ENCODE results near the gene TP53I13.
A peak's percentile ranks its signal among the peaks of the same experiment; 100 is the strongest.
"Not testable (repeated sequence)": the region's sequence is repeated elsewhere in the genome, so short reads cannot be mapped to it uniquely, and the experiment has no call there.

Gene TP53I13

DNA sequence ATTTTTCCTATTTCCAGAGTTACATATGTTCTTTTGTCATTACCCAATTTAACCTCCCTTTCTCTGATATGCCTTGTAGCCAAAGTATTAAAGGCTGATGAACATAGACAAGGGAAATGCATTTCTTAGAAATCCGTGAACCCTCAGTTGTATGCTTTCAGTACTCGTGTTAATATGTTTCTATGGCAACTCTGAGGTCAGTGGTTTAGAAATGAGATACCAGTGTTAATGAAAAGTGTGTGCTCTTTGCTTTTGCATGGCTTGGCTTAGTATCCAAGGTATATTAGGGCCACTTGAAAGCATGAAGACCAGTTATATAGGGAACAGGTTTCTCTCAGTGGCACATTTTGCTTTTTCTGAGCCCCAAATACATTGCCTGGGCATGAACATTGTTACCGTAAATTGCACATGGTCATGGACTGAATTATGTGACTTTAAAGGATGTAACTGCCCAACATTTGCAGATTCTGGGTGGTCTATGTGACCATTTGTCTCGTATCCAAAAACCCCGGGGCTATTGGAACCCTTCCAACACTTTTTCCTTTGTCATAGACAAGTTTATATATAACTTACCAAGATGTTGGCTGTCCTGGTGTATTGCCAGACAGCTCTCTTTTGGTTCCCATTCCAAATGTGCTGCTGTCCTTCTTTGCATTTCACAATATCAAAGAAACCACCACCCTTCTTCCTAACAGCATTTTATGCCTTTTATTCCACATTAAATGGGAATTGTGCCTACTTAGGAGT is 19.2 kb upstream of the TP53I13 start:
- no peak overlapping the region for H3K27ac ChIP-seq (ENCODE audit: low read length)
- no peaks in the 10 kb centered on the region for H3K9me3 ChIP-seq (ENCODE audit: insufficient read depth, low read length)
- H3K4me2 ChIP-seq (ENCODE audit: low read length) = no peak overlapping the region
- peaks cover 14% of the 10 kb centered on the region for H3K36me3 ChIP-seq (replicated peaks; ENCODE audit: low read depth, low read length)
- H4K20me1 ChIP-seq (ENCODE audit: insufficient read depth, low read length) = no peaks in the 10 kb centered on the region; the same call in 1 of the 2 replicates
- H2AFZ ChIP-seq (ENCODE audit: low read depth, low read length) = no peak overlapping the region
- H3K9ac ChIP-seq (ENCODE audit: low read length) = no peak overlapping the region
- no peaks in the 10 kb centered on the region for H3K79me2 ChIP-seq (ENCODE audit: low read length)
- no peaks in the 10 kb centered on the region for H3K27me3 ChIP-seq (ENCODE audit: low read depth, low read length)
- TF ChIP-seq EZH2phosphoT487 (IDR thresholded peaks at IDR 0.05; ENCODE audit: low read depth) = no peak
- TF ChIP-seq, protein P1, sequence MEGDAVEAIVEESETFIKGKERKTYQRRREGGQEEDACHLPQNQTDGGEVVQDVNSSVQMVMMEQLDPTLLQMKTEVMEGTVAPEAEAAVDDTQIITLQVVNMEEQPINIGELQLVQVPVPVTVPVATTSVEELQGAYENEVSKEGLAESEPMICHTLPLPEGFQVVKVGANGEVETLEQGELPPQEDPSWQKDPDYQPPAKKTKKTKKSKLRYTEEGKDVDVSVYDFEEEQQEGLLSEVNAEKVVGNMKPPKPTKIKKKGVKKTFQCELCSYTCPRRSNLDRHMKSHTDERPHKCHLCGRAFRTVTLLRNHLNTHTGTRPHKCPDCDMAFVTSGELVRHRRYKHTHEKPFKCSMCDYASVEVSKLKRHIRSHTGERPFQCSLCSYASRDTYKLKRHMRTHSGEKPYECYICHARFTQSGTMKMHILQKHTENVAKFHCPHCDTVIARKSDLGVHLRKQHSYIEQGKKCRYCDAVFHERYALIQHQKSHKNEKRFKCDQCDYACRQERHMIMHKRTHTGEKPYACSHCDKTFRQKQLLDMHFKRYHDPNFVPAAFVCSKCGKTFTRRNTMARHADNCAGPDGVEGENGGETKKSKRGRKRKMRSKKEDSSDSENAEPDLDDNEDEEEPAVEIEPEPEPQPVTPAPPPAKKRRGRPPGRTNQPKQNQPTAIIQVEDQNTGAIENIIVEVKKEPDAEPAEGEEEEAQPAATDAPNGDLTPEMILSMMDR (IDR thresholded peaks at IDR 0.05; ENCODE audit: low read depth, low read length) = no peak
- H3K4me3 ChIP-seq (ENCODE audit: low read length) = no peak overlapping the region
- peaks cover 6% of the 10 kb centered on the region for H3K4me1 ChIP-seq (ENCODE audit: low read length)

DNA sequence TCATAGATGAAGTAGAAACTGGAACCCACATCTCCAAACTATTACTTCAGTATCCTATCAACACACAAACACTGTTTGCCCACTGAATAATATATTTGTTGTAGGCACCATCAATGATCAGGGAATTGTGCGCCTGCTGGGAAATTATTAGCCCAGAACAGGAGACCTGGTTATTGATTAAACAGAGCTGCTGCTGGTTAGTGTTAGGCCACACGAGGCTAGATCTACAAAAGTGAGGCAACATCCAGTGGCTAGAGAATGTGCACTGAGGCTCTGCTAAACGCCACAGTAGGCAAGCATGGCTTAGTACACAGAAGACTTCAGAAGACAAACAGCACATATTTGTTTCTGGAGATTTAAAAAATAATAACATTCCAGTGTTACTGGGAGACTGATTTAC is 12.7 kb upstream of the TP53I13 start:
- TF ChIP-seq, protein P1 (IDR thresholded peaks at IDR 0.05; ENCODE audit: low read depth, low read length) = no peak
- no peak for TF ChIP-seq EZH2phosphoT487 (IDR thresholded peaks at IDR 0.05; ENCODE audit: low read depth)
- H3K9ac ChIP-seq (ENCODE audit: low read length) = no peak overlapping the region
- peaks cover 4% of the 10 kb centered on the region for H4K20me1 ChIP-seq (ENCODE audit: insufficient read depth, low read length)
- H2AFZ ChIP-seq (ENCODE audit: low read depth, low read length) = no peak overlapping the region
- no peak overlapping the region for H3K4me3 ChIP-seq (ENCODE audit: low read length)
- H3K4me2 ChIP-seq (ENCODE audit: low read length) = peak overlapping the region; percentile 48
- no peaks in the 10 kb centered on the region for H3K9me3 ChIP-seq (ENCODE audit: insufficient read depth, low read length)
- H3K36me3 ChIP-seq (replicated peaks; ENCODE audit: low read depth, low read length) = peaks cover 14% of the 10 kb centered on the region
- H3K27ac ChIP-seq (ENCODE audit: low read length) = no peak overlapping the region
- no peaks in the 10 kb centered on the region for H3K27me3 ChIP-seq (ENCODE audit: low read depth, low read length)
- peaks cover 35% of the 10 kb centered on the region for H3K4me1 ChIP-seq (ENCODE audit: low read length)
- H3K79me2 ChIP-seq (ENCODE audit: low read length) = no peaks in the 10 kb centered on the region

DNA sequence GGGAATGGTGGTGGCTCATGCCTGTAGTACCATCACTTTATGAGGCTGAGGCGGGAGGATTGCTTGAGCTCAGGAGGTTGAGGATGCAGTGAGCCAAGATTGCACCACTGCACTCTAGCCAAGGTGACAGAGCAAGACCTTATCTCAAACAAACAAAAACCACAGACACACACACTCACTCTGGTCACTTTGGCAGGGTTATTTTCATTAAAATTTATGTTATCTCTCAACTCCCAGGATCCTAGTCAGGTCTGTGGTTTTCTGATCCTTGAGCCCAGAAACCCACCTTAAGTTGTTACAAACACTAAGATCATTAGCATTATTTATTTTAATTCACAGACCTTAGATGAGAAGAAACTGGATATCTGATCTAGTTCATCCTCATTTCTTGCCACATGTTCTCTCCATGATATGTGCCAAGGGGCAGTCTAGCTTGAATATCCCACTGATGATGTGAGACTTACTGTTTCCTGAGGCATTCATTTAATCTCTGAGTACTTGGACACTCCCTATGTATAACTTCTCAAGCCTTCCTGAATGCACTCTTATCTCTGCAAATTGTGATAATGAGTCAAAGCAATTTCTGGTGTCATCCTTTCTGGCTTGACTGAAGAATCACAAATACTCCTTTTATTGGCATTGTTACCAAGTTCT is 11.3 kb upstream of the TP53I13 start:
- Histone ChIP-seq H3K36me3 (replicated peaks; ENCODE audit: low read depth, low read length) (peaks cover 13% of the 10 kb centered on the region), H3K9ac (ENCODE audit: low read length) (no peak overlapping the region), H3K4me3 (ENCODE audit: low read length) (no peak overlapping the region), H3K79me2 (ENCODE audit: low read length) (no peaks in the 10 kb centered on the region), H3K27ac (ENCODE audit: low read length) (no peak overlapping the region), H3K4me2 (ENCODE audit: low read length) (no peak overlapping the region), H3K9me3 (ENCODE audit: insufficient read depth, low read length) (no peaks in the 10 kb centered on the region), H3K4me1 (ENCODE audit: low read length) (peaks cover 42% of the 10 kb centered on the region), H2AFZ (ENCODE audit: low read depth, low read length) (no peak overlapping the region), H4K20me1 (ENCODE audit: insufficient read depth, low read length) (peaks cover 4% of the 10 kb centered on the region; the same call in 1 of the 2 replicates), H3K27me3 (ENCODE audit: low read depth, low read length) (no peaks in the 10 kb centered on the region)
- TF ChIP-seq, protein P1 (IDR thresholded peaks at IDR 0.05; ENCODE audit: low read depth, low read length) = no peak
- no peak for TF ChIP-seq EZH2phosphoT487 (IDR thresholded peaks at IDR 0.05; ENCODE audit: low read depth)

DNA sequence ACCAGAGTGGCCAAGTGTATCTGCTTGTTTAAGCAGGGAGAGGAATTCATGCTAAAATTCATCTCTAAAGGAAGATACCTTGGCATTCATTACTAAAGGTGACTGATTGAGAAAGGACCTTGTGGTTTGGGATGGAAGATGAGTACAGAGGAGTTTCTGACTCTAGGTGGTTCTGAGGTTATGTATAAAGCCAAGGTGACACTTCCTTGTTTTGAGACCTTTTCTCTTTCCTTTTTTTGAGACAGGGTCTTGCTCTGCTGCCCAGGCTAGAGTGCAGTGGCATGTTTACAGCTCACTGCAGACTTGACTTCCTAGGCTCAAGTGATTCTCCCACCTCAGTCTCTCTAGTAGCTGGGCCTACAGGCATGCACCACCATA is 10.8 kb upstream of the TP53I13 start:
- Histone ChIP-seq H3K9me3 (ENCODE audit: insufficient read depth, low read length) (no peaks in the 10 kb centered on the region), H3K4me1 (ENCODE audit: low read length) (peaks cover 42% of the 10 kb centered on the region), H3K9ac (ENCODE audit: low read length) (no peak overlapping the region), H3K36me3 (replicated peaks; ENCODE audit: low read depth, low read length) (peaks cover 18% of the 10 kb centered on the region), H3K4me2 (ENCODE audit: low read length) (no peak overlapping the region), H2AFZ (ENCODE audit: low read depth, low read length) (no peak overlapping the region), H3K79me2 (ENCODE audit: low read length) (no peaks in the 10 kb centered on the region), H3K27ac (ENCODE audit: low read length) (no peak overlapping the region), H3K4me3 (ENCODE audit: low read length) (no peak overlapping the region), H3K27me3 (ENCODE audit: low read depth, low read length) (no peaks in the 10 kb centered on the region), H4K20me1 (ENCODE audit: insufficient read depth, low read length) (peaks cover 4% of the 10 kb centered on the region; the same call in 1 of the 2 replicates)
- no peak for TF ChIP-seq EZH2phosphoT487 (IDR thresholded peaks at IDR 0.05; ENCODE audit: low read depth)
- TF ChIP-seq, protein P1 (IDR thresholded peaks at IDR 0.05; ENCODE audit: low read depth, low read length) = no peak

DNA sequence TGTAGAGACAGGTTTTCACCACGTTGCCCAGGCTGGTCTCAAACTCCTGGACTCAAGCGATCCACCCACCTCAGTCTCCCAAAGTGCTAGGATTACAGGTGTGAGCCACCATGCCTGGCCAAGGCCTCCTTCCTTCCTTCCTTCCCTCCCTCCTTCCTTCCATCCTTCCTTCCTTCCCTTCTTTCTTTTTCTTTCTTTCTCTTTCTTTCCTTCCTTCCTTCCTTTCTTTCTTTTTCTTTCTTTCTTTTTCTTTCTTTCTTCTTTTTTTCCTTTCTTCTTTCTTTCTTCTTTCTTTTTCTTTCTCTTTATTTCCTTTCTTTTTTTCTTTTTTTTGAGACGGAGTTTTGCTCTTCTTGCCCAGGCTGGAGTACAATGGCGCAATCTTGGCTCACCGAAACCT is 10.4 kb upstream of the TP53I13 start:
- H3K9me3 ChIP-seq (ENCODE audit: insufficient read depth, low read length); H2AFZ ChIP-seq (ENCODE audit: low read depth, low read length); H3K27me3 ChIP-seq (ENCODE audit: low read depth, low read length); H3K4me3 ChIP-seq (ENCODE audit: low read length); H3K4me2 ChIP-seq (ENCODE audit: low read length); H3K9ac ChIP-seq (ENCODE audit: low read length); H3K79me2 ChIP-seq (ENCODE audit: low read length); H4K20me1 ChIP-seq (ENCODE audit: insufficient read depth, low read length); H3K27ac ChIP-seq (ENCODE audit: low read length): not testable (repeated sequence)
- peaks cover 18% of the 10 kb centered on the region for H3K36me3 ChIP-seq (replicated peaks; ENCODE audit: low read depth, low read length)
- peaks cover 42% of the 10 kb centered on the region for H3K4me1 ChIP-seq (ENCODE audit: low read length)

All from OCI-LY3 (cell line).